Liver (tissue), 9 donors: ENCODE data around the gene FCSK. TPM values are rescaled to one million over a fixed set of nuclear protein-coding genes. Genes with fewer than 3 reads are reported as not detected.
A peak's percentile ranks its signal among the peaks of the same experiment; 100 is the strongest.

ENCODE experiments used
- DNase-seq: peaks from one replicate; pipeline ENCODE4 v3.0.0-alpha.2; 2017; ENCODE audit warnings: low spot score
- H3K27ac ChIP-seq, 2 donors: one replicate each; pipeline ENCODE4 v1.7.0; 2013; ENCODE audit warnings: inconsistent platforms in 2 of 2, low read length in 2 of 2, control low read depth in 1 of 2, low read depth in 1 of 2, mild to moderate bottlenecking in 1 of 2
- H3K27me3 ChIP-seq, 4 donors: one replicate each; pipeline versions ENCODE4 v1.6.1 to v1.7.0; 2013; ENCODE audit warnings: low read length in 3 of 4, inconsistent platforms in 1 of 4, mild to moderate bottlenecking in 1 of 4, moderate library complexity in 1 of 4; ENCODE audit not compliant: control insufficient read depth in 4 of 4, insufficient read depth in 4 of 4
- H3K36me3 ChIP-seq, 4 donors: one replicate each; pipeline versions ENCODE4 v1.6.1 to v1.7.0; 2013; ENCODE audit warnings: low read length in 3 of 4, mild to moderate bottlenecking in 3 of 4, low read depth in 1 of 4, moderate library complexity in 1 of 4; ENCODE audit not compliant: control insufficient read depth in 4 of 4, insufficient read depth in 3 of 4
- H3K4me1 ChIP-seq, 4 donors: one replicate each; pipeline versions ENCODE4 v1.6.1 to v1.7.0; 2013; ENCODE audit warnings: low read length in 3 of 4, mild to moderate bottlenecking in 3 of 4, moderate library complexity in 1 of 4; ENCODE audit not compliant: control insufficient read depth in 4 of 4, insufficient read depth in 4 of 4
- H3K4me3 ChIP-seq, 3 donors: one replicate each; pipeline versions ENCODE4 v1.6.1 to v1.7.0; 2013; ENCODE audit warnings: low read length in 3 of 3, control low read depth in 1 of 3, low read depth in 1 of 3, mild to moderate bottlenecking in 1 of 3
- H3K9ac ChIP-seq, 2 donors: one replicate each; pipeline ENCODE4 v1.7.0; 2013; ENCODE audit warnings: low read length in 2 of 2, mild to moderate bottlenecking in 2 of 2, moderate library complexity in 2 of 2, control low read depth in 1 of 2, low read depth in 1 of 2
- H3K9me3 ChIP-seq, 4 donors: one replicate each; pipeline versions ENCODE4 v1.6.1 to v1.7.0; 2013; ENCODE audit warnings: low read length in 3 of 4; ENCODE audit not compliant: control insufficient read depth in 4 of 4
- ATF3 ChIP-seq: IDR thresholded peaks from 2 replicates; pipeline ENCODE4 v1.6.1; 2016; ENCODE audit warnings: antibody characterized with exemption
- CTCF ChIP-seq: fragments of 150-350 bp; IDR thresholded peaks from 2 replicates; pipeline ENCODE4 v1.5.1; 2017; ENCODE audit warnings: improper control_type of control experiment, low read depth, low read length; ENCODE audit not compliant: missing input control
- EGR1 ChIP-seq, 2 donors: IDR thresholded peaks; 2 replicates each; pipeline ENCODE4 v1.6.1; 2016 to 2018; ENCODE audit warnings: antibody characterized with exemption in 2 of 2, low read depth in 2 of 2
- FOXA1 ChIP-seq: IDR thresholded peaks from 2 replicates; pipeline ENCODE4 v1.6.1; 2016; ENCODE audit warnings: antibody characterized with exemption
- FOXA2 ChIP-seq: IDR thresholded peaks from 2 replicates; pipeline ENCODE4 v1.6.1; 2016; ENCODE audit warnings: antibody characterized with exemption
- GABPA ChIP-seq, 2 donors: IDR thresholded peaks in 1 of 2; conservative IDR thresholded peaks in 1 of 2; 2 replicates each; pipeline ENCODE4 v1.6.1; 2016; ENCODE audit warnings: antibody characterized with exemption in 2 of 2, mild to moderate bottlenecking in 1 of 2, moderate library complexity in 1 of 2
- HNF4A ChIP-seq, 2 donors: conservative IDR thresholded peaks; 2 replicates each; pipeline ENCODE4 v1.6.1; 2016; ENCODE audit warnings: antibody characterized with exemption in 2 of 2, mild to moderate bottlenecking in 2 of 2
- HNF4G ChIP-seq: IDR thresholded peaks from 2 replicates; pipeline ENCODE4 v1.6.1; 2016; ENCODE audit warnings: antibody characterized with exemption
- JUND ChIP-seq, 2 donors: IDR thresholded peaks; 2 replicates each; pipeline ENCODE4 v1.6.1; 2016; ENCODE audit warnings: antibody characterized with exemption in 2 of 2
- MAX ChIP-seq: IDR thresholded peaks from 2 replicates; pipeline ENCODE4 v1.6.1; 2016; ENCODE audit warnings: antibody characterized with exemption
- NR2F2 ChIP-seq: IDR thresholded peaks from 2 replicates; pipeline ENCODE4 v1.6.1; 2016; ENCODE audit warnings: antibody characterized with exemption
- RAD21 ChIP-seq, 2 donors: IDR thresholded peaks; 2 replicates each; pipeline ENCODE4 v1.6.1; 2016; ENCODE audit warnings: antibody characterized with exemption in 2 of 2, mild to moderate bottlenecking in 2 of 2
- REST ChIP-seq: IDR thresholded peaks from 2 replicates; pipeline ENCODE4 v1.6.1; 2016; ENCODE audit warnings: antibody characterized with exemption, mild to moderate bottlenecking
- RXRA ChIP-seq, 2 donors: IDR thresholded peaks; 2 replicates each; pipeline ENCODE4 v1.6.1; 2017 to 2018; ENCODE audit warnings: antibody characterized with exemption in 2 of 2, mild to moderate bottlenecking in 1 of 2
- SP1 ChIP-seq: IDR thresholded peaks from 2 replicates; pipeline ENCODE4 v1.6.1; 2018; ENCODE audit warnings: antibody characterized with exemption, mild to moderate bottlenecking
- TAF1 ChIP-seq: conservative IDR thresholded peaks from 2 replicates; pipeline ENCODE4 v1.6.1; 2016; ENCODE audit warnings: antibody characterized with exemption, mild to moderate bottlenecking
- YY1 ChIP-seq: IDR thresholded peaks from 2 replicates; pipeline ENCODE4 v1.6.1; 2016; ENCODE audit warnings: antibody characterized with exemption, mild to moderate bottlenecking
- ZBTB33 ChIP-seq: IDR thresholded peaks from 2 replicates; pipeline ENCODE4 v1.6.1; 2016; ENCODE audit warnings: antibody characterized with exemption
- WGBS: extraction: QIAGEN DNeasy Blood & Tissue Kit; methylation state at CpG from one replicate; pipeline ENCODE4 v1.1.7; 2013; 5-methylcytosine and 5-hydroxymethylcytosine counted together
- polyA plus RNA-seq, 2 donors: library from polyadenylated mRNA; stranded (reverse) in 1 of 2; unstranded in 1 of 2; fragments of 200-250 nt in 1 of 2; fragments of >200 nt in 1 of 2; fragmentation: Nextera tagmentation in 1 of 2; extraction: Ambion mirVana in 1 of 2; gene quantifications; one replicate each; pipeline versions ENCODE4 v1.2.1 to v1.2.3, GENCODE V29; 2013 to 2015
- total RNA-seq, 2 donors: library from RNA; depleted of rRNA; stranded (reverse); fragments of >200 nt; gene quantifications; one replicate each; pipeline ENCODE4 v1.2.3, GENCODE V29; 2014
- donor health status: healthy.
- donor health status: healthy.
- donor health status: healthy.
- donor health status: healthy.
- donor health status: healthy.

Gene FCSK
- total and polyA plus RNA-seq, 4 donors: 4.3 to 20.2 (median 8.5) TPM

GRCh38 chr16:70522216-70523075, 68.1 kb downstream of the FCSK start:
- Histone ChIP-seq H3K9me3 (no peaks in the 10 kb centered on the region), H3K36me3 (peaks cover 3 to 15% (median 13%) of the 10 kb centered on the region in 4 donors), H3K4me3 (peak overlapping the region; percentile 85 to 100 (median 96)), H3K27ac (peak overlapping the region in 1 of 2 donors; percentile 81), H3K9ac (peak overlapping the region; percentile 26 to 90), H3K4me1 (peaks cover 1 to 30% (median 20%) of the 10 kb centered on the region in 4 donors), H3K27me3 (no peaks in the 10 kb centered on the region)
- TF ChIP-seq FOXA1 (no peak), RAD21 (IDR thresholded peaks at IDR 0.05) (no peak), SP1 (no peak), ATF3 (no peak), REST (no peak), FOXA2 (no peak), CTCF (no peak), NR2F2 (no peak), ZBTB33 (no peak), JUND (IDR thresholded peaks at IDR 0.05) (no peak), YY1 (no peak), EGR1 (IDR thresholded peaks at IDR 0.05; ENCODE audit: low read depth in 2 of 2) (no peak), HNF4G (no peak), HNF4A (conservative IDR thresholded peaks at IDR 0.05) (no peak), MAX (no peak), TAF1 (no peak), RXRA (IDR thresholded peaks at IDR 0.05) (no peak), GABPA (IDR thresholded peaks at IDR 0.05 in 1 of 2, conservative IDR thresholded peaks at IDR 0.05 in 1 of 2) (no peak)
- no peak for DNase-seq
- WGBS: 55% methylated on average over 18 of the region's 18 CpGs
